Activated T-cell treated with anti-CD3 and anti-CD28 coated beads, Interleukin-2, amount 50 U/mL, for 4 hours (primary cell): ENCODE measurements around the gene MROH2B. TPM values are rescaled to one million over a fixed set of nuclear protein-coding genes. Genes with fewer than 3 reads are reported as not detected.
"Not testable (repeated sequence)": the region's sequence is repeated elsewhere in the genome, so short reads cannot be mapped to it uniquely, and the experiment has no call there.

Experiments used
- ATAC-seq, 2 donors: fragments of 200-7000 bp; cut with Tn5 transposase; one replicate each; pipeline ENCODE4 v1.10.0; 2021
- DNase-seq: peaks from one replicate; pipeline ENCODE4 v3.0.0-alpha.2; 2020
- H3K27me3 Mint-ChIP-seq: one replicate; pipeline ENCODE4 v1.8.0; 2021; ENCODE audit warnings: low read depth, mixed read lengths
- H3K36me3 Mint-ChIP-seq: one replicate; pipeline ENCODE4 v1.8.0; 2022; ENCODE audit warnings: mixed read lengths; ENCODE audit not compliant: insufficient read depth
- H3K4me1 Mint-ChIP-seq: one replicate; pipeline ENCODE4 v1.8.0; 2021; ENCODE audit warnings: low read depth, mixed read lengths
- H3K4me3 Mint-ChIP-seq: one replicate; pipeline ENCODE4 v1.8.0; 2021; ENCODE audit warnings: mild to moderate bottlenecking, moderate library complexity, mixed read lengths
- H3K9me3 Mint-ChIP-seq: one replicate; pipeline ENCODE4 v1.8.0; 2021; ENCODE audit warnings: mixed read lengths
- total RNA-seq, 3 donors: library from RNA; stranded (reverse); gene quantifications; one replicate each; pipeline ENCODE4 v1.2.1, GENCODE V29; 2021

MROH2B gene
- total RNA-seq, 3 donors from 2014 or later, result not detected

DNA sequence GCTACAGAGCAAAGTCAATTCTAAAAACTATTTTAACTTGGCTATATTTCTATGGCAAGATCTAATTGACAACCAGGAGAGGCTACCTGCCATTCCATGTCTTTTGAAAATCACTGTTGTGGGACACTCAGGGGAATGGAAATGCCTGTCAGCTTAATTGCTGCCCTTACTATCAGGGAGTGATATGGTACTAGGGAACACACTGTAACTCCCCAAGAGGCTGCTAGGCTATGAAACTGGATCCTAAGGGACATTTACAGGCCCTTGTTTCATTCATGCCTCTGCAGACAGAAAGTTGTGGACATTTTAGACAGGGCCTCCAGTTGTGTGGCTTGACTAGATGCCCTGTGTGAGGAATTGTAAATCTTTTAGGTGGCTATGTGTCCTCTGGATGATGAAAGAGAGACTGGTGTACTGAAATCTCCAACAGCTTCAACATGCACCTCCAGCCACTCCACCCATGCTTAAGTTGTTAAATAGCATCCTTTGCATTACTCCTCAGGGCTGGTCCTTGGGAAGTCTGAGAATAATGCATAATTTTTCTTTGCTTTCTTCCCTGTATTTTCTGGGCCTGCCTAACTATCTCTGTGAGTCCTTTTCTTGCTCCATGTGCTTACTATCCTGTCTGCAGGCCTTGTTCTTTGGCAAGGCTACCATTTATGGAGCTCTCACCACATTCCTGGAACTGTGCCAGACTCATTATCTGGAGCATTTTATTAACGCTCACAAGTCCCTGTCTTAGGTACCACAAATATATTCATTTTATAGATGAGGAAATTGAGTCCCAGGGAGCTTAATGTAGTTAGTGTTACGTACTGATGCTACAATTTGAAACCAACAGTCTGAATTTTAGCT is 3.2 kb downstream of the MROH2B start:
- DNase-seq (no peak), ATAC-seq (no peak)
- H3K27me3 Mint-ChIP-seq, result no peaks in the 10 kb centered on the region
- peaks cover 3% of the 10 kb centered on the region for H3K4me1 Mint-ChIP-seq
- no peaks in the 10 kb centered on the region for H3K36me3 Mint-ChIP-seq
- no peaks in the 10 kb centered on the region for H3K9me3 Mint-ChIP-seq
- no peak overlapping the region for H3K4me3 Mint-ChIP-seq

DNA sequence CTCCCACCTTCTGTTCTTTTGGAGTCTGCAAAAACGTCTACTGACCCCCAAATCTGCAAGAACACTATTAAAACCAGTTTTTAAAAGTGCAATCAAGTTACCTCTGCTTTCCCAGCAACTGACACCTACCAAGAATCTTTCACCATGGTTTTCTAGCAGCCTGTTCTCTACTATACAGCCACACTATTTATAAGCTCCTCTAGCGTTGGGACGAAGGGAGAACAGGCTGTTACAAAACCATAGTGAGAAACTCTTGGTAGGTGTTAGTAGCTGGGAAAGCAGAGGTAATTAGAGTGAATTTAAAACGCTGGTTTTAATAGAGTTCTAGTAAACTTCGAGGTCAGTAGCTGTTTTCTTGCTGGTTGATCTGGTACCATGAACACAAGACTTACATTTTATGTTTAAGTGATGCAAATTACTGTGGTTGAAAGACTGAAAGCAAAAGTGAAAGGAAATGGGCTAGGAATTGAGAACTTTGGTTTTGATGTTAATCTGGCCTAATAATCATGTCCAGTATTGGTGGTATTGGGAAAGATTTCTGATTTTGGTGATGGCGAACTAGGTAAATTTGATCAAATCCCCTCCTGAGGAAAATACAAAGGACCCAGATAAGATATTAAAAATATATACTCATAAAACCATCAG is 5.3 kb downstream of the MROH2B start:
- ATAC-seq (no peak), DNase-seq (no peak)
- H3K4me1 Mint-ChIP-seq, result peaks cover 3% of the 10 kb centered on the region
- H3K4me3 Mint-ChIP-seq, result no peak overlapping the region
- H3K27me3 Mint-ChIP-seq, result no peaks in the 10 kb centered on the region
- H3K9me3 Mint-ChIP-seq, result no peaks in the 10 kb centered on the region
- no peaks in the 10 kb centered on the region for H3K36me3 Mint-ChIP-seq

DNA sequence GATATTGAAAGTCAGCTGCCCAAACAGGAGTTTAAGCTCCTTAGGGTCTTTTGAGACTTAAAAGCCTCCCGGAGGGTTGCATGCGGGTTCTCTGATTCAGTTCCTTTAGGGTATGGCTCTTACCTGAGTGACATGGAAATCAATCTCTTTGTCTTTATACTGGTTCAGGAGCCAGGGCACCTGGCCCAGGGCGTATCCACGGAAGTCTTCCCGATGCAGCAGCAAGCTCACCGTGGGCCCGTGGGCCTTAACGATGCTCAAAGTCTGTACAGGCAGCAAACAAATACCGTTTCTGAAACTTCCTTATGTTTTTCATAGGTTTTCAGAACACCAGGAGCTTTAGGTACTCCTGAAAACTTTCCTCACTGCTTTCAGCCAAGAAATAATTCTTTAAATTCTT is 13.2 kb downstream of the MROH2B start:
- no peak overlapping the region for H3K4me3 Mint-ChIP-seq
- no peaks in the 10 kb centered on the region for H3K9me3 Mint-ChIP-seq
- no peaks in the 10 kb centered on the region for H3K27me3 Mint-ChIP-seq
- H3K4me1 Mint-ChIP-seq, result no peaks in the 10 kb centered on the region
- DNase-seq, result no peak
- no peaks in the 10 kb centered on the region for H3K36me3 Mint-ChIP-seq
- no peak for ATAC-seq

DNA sequence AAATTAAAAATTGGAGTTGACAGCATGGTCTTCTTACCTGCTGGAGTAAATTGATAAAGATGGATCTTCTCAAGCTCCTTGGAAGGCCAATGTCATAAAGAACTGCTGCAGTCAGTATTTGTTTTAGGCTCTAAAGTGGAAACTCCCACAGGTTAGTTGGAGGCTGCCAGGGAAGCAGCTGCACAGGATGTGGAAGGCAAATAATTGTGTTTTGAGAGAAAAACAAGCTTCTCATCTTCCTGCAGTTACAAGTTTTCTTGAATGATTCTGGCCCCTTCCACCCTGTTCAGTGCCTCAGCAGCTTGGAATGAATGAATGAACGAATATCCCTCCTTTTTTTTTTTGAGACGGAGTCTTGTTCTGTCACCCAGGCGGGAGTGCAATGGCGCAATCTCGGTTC is 13.9 kb downstream of the MROH2B start:
- DNase-seq (no peak), ATAC-seq (no peak)
- no peaks in the 10 kb centered on the region for H3K36me3 Mint-ChIP-seq
- no peaks in the 10 kb centered on the region for H3K9me3 Mint-ChIP-seq
- no peaks in the 10 kb centered on the region for H3K27me3 Mint-ChIP-seq
- no peaks in the 10 kb centered on the region for H3K4me1 Mint-ChIP-seq
- H3K4me3 Mint-ChIP-seq, result no peak overlapping the region

DNA sequence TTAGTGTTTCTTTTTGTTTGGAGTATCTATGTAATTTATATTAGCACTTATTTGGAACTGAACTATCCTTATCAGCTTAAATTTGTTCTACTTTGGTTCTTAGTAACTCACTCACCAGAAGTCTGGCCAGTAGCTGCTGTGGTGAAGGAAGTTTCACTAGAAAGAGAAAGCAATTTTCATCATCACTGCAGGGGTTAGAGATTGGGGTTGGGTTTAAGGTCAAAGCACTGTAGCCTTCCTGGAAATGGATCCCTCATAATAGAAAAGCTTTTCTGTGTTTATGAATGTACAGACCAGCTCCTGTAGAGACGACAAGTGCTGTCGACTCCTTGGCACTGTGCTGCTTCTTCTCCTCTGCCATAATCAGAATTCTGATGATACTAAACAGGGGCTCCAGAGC is 22.2 kb downstream of the MROH2B start:
- H3K27me3 Mint-ChIP-seq, result no peaks in the 10 kb centered on the region
- no peaks in the 10 kb centered on the region for H3K36me3 Mint-ChIP-seq
- no peaks in the 10 kb centered on the region for H3K9me3 Mint-ChIP-seq
- no peak overlapping the region for H3K4me3 Mint-ChIP-seq
- H3K4me1 Mint-ChIP-seq, result no peaks in the 10 kb centered on the region
- DNase-seq (no peak), ATAC-seq (no peak)

DNA sequence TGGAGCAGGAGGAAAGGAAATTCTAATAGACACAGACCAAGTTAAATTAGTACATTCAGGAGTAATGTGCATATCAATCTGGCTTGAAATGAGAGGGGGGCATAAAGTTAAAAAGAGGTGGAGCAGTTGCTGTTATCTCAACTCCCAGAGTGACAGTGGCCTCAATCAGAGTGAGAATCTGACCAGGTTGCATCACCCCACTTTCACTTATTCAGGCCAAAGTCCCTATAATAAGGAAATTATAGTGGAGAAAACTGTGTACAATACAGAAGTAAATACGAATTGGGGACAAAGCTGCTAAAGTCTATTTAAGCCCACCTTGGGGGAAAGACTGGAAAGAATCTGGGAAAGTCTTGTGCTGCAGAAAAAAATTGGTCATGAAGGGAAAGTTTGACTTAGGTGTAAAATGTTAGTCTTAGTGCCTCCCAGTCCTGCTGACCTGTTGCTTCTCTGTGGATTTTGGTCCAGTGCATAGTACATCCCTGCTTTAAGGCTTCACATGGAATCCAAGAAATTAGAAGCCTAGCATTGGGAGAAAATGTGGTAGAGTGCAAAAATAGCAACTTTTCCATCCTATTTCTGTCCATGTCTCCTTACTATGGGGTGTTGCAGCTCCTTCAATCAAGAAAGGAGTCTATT is 27.9 kb downstream of the MROH2B start:
- no peaks in the 10 kb centered on the region for H3K27me3 Mint-ChIP-seq
- DNase-seq (no peak), ATAC-seq (no peak)

DNA sequence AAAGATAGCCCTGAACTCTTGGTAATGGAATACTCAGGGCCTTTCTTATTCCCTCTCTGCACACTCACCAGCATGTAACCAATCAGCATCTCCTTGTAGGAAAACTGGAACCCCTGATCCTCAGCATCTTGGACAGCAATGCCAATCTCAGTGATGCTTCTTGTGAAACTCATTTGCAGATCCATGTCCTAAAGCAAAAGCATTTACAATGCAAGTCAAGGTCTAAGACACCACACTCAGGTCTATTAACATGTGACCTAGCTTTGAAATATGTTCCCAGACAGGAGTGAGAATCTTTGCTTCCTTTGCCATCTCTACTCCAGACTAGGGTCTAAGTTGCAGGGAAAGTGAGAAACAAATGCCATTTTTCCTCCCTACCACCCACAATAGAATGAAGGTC is 38.2 kb downstream of the MROH2B start:
- H3K4me1 Mint-ChIP-seq, result no peaks in the 10 kb centered on the region
- ATAC-seq, result no peak
- H3K27me3 Mint-ChIP-seq, result no peaks in the 10 kb centered on the region
- DNase-seq, result no peak
- H3K36me3 Mint-ChIP-seq, result no peaks in the 10 kb centered on the region
- H3K4me3 Mint-ChIP-seq, result no peak overlapping the region
- peaks cover 27% of the 10 kb centered on the region for H3K9me3 Mint-ChIP-seq

More for the DNA sequence above, 27.9 kb downstream of the MROH2B start:
- Mint-ChIP-seq H3K4me1 (no peaks in the 10 kb centered on the region), H3K9me3 (no peaks in the 10 kb centered on the region), H3K4me3 (no peak overlapping the region), H3K36me3 (no peaks in the 10 kb centered on the region)

DNA sequence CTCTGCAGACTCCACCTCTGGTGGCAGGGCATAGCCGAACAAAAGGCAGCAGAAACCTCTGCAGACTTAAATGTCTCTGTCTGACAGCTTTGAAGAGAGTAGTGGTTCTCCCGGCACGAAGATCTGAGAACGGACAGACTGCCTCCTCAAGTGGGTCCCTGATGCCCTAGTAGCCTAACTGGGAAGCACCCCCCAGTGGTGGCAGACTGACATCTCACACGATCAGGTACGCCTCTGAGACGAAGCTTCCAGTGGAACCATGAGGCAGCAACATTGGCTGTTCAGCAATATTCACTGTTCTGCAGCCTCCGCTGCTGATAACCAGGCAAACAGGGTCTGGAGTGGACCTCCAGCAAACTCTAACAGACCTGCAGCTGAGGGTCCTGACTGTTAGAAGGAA is 48.5 kb downstream of the MROH2B start:
- H3K4me3 Mint-ChIP-seq, H3K36me3 Mint-ChIP-seq, H3K9me3 Mint-ChIP-seq, H3K27me3 Mint-ChIP-seq, ATAC-seq, H3K4me1 Mint-ChIP-seq, DNase-seq: not testable (repeated sequence)

DNA sequence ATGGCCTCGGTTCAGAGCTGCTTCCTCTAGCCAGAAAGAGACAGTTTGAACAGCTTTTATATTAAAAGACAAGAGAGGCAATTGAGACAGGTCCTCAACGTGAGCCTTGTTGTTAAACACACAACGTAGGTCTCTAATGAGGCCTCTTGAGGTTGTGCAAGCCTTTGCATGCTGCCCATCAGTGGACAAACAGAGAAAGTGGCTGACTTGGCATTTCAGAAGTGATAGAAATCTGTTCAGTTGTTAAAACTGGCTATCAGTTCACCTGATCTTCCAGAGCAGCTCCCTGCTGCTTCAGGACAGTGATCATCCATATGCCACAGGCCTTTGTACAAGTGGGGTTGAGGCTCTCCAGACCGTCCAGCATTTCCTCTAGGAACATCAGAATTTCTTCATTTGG is 58.8 kb downstream of the MROH2B start:
- Mint-ChIP-seq H3K36me3 (no peaks in the 10 kb centered on the region), H3K9me3 (no peaks in the 10 kb centered on the region), H3K27me3 (peaks cover 2% of the 10 kb centered on the region), H3K4me1 (no peaks in the 10 kb centered on the region), H3K4me3 (no peak overlapping the region)
- ATAC-seq (no peak), DNase-seq (no peak)

DNA sequence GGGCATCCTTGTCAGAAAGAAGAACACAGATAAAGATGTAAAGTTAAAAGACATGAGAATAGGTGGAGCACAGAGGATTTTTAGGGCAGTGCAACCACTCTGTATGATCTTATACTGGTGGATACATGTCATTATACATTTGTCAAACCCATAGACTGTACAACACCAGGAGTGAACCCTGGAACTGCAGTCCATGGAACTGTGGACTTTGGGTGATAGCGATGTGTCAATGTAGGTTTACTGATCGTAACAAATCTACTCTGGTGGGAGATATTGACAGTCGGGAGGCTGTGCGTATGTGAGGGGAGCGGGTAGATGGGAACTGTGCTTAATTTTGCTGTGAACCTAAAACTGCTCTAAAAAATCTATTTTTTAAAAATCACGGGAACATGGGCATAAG is 60.6 kb downstream of the MROH2B start:
- DNase-seq (no peak), ATAC-seq (no peak)
- Mint-ChIP-seq H3K27me3 (peaks cover 2% of the 10 kb centered on the region), H3K36me3 (no peaks in the 10 kb centered on the region), H3K9me3 (no peaks in the 10 kb centered on the region), H3K4me1 (no peaks in the 10 kb centered on the region), H3K4me3 (no peak overlapping the region)

DNA sequence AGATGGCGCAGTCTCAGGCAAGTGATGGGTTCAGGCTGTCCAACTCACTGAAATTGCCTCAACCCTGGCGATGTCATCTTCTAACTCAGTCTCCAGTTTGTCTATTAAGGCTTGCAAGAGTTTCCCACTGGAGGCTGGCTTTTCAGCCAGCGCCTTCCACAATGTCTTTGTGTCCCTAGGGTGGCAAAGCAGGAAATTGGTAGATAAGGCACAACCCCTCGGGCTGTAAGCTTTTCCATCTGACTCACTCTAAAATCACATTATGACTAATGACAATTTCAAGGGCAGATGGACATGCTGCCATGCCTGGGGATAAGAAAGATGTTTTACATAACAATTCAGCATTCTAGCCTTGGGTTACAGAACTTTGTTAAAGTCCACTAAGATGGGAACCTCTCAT is 61.9 kb downstream of the MROH2B start:
- H3K9me3 Mint-ChIP-seq, result no peaks in the 10 kb centered on the region
- DNase-seq (no peak), ATAC-seq (no peak)
- H3K27me3 Mint-ChIP-seq, result peaks cover 2% of the 10 kb centered on the region
- H3K36me3 Mint-ChIP-seq, result no peaks in the 10 kb centered on the region
- no peak overlapping the region for H3K4me3 Mint-ChIP-seq
- H3K4me1 Mint-ChIP-seq, result no peaks in the 10 kb centered on the region

DNA sequence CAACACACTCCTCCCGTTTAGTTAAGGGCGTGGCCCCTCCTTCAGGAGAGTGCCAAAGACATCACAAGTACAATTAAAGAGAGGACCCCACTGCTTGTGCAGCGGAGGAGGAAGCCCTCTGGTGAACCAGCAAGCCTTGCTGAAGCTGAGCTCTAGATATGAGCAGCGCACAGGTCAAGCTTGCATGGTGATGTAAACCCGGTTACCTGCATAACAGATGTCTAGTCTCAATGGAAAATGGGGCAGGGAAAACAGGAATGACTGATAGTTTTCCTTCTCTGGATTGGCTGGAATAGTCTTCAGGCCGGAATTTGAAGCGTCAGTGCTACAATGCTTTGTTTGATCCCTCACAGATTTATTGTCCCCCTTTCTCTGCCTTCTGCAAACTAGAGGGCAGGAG is 66.2 kb downstream of the MROH2B start:
- Mint-ChIP-seq H3K9me3 (no peaks in the 10 kb centered on the region), H3K4me3 (no peak overlapping the region), H3K4me1 (no peaks in the 10 kb centered on the region), H3K27me3 (no peaks in the 10 kb centered on the region), H3K36me3 (no peaks in the 10 kb centered on the region)
- DNase-seq, result no peak
- no peak for ATAC-seq

DNA sequence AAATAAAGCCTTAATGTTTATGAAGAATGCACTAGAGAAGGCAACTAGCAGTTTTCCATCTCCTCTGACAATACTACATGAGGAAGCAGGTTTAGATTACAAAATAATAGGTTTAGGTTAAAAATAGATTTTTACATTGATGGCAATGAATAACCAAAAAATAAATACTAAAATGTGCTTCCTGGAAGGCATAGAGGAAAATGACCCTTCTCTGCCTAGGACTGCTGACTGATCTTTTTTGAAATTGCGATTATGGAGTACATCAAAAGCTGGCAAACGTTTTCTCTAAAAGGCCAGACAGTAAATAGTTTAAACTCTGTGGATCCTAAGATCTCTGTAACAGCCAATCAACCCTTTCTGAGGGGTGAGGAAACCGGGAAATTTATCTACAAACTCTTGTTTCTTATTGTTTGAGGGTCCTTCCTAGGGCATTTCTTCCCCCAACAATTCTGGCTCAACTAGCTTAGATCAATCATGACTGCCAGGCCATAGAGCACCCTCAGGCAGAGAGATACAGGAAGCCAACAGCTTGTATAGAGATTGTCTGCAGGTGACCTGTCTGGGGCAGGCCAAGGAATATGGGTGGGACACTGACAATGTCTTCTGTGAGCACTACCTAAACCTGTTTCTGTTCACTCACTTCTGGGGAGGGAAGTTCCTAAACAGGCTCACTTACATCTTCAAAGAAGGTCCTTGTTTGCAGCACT is 67.3 kb downstream of the MROH2B start:
- no peak for DNase-seq
- no peak overlapping the region for H3K4me3 Mint-ChIP-seq
- H3K36me3 Mint-ChIP-seq, result no peaks in the 10 kb centered on the region
- H3K9me3 Mint-ChIP-seq, result no peaks in the 10 kb centered on the region
- no peaks in the 10 kb centered on the region for H3K4me1 Mint-ChIP-seq
- ATAC-seq, result no peak
- H3K27me3 Mint-ChIP-seq, result no peaks in the 10 kb centered on the region

DNA sequence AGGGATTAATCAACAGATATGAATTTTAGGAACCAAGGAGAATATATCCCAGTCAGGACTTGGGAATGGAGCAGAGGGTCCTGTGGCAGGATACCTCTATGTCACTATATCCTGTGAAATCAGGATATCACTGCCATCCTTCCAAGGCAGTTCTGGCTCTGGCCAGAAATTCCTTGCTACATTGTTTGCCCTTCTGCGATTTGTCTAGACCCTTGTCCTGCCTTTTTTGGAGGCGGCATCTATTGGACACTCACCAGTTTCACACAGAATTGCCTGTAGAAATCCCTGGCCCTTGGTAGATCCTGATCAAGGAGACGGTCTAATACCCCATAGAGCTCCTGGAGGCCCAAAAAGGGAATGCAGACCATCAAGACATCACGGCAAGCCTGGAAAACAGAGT is 71.2 kb downstream of the MROH2B start:
- no peaks in the 10 kb centered on the region for H3K4me1 Mint-ChIP-seq
- H3K27me3 Mint-ChIP-seq, result peaks cover 2% of the 10 kb centered on the region
- H3K9me3 Mint-ChIP-seq, result no peaks in the 10 kb centered on the region
- H3K4me3 Mint-ChIP-seq, result no peak overlapping the region
- DNase-seq, result no peak
- no peaks in the 10 kb centered on the region for H3K36me3 Mint-ChIP-seq
- no peak for ATAC-seq
